Astrocyte of the spinal cord (primary cell): ENCODE data around the gene CEP41.

Source experiments
- DNase-seq: peaks from one replicate; pipeline ENCODE4 v3.0.0; 2011; ENCODE audit warnings: low read depth, low spot score
- H3K4me3 ChIP-seq: 2 replicates; pipeline ENCODE4 v1.5.1; 2011; ENCODE audit warnings: low read depth, mild to moderate bottlenecking, low read length, moderate library complexity
- in situ Hi-C: cut with HindIII; loops from 2 replicates; pipeline ENCODE4 v1.10.0; 2017; ENCODE audit warnings: low sequenced_read_pairs
- TF ChIP-seq, protein P1 (sequence below): IDR thresholded peaks from 2 replicates; pipeline ENCODE4 v1.5.1; 2012; ENCODE audit warnings: low read depth, mild to moderate bottlenecking, low read length, inconsistent platforms

Gene CEP41

DNA sequence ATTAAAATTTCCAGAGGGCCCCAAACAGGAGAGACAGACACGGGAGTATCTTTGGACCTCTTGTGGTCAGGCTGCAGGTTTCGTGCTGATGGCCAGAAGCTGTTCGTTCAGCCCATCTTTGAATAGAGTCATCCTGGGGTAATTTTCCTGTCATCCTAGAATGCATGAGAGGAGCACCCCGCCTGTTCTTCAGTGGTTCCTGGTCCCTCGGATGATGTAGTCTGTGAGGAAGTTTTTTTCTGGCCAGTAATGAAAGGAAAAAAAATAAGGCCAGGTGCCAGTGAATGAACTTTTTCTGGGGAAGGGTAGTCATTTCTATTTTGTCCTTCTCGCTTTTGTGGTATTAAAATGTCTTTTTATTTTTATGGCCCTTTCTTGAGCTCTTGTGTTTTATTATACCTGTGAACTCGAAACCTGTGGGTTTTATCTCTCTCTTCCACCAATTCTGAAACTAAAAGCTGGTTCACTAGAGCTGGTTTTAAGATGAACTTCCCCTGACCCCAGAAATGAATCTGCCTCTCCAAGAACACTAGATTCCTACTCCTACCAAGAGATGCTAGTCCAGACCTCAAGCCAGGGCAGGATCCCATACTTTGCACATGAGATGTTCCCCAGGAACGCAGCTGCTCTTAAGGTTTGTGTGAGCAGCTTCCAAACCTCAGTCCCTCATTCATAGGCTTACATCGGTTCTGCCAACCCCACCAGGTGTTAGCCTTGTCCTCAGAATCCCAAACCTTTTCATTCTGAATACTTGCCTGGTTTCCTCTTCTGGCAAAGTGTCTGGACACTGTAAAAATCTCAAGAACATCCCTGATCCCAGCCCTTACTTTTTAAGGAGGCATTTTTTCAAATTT, 35.7 kb upstream of the CEP41 start:
- in situ Hi-C loops = no loop called here
- peak; percentile 56 for DNase-seq

DNA sequence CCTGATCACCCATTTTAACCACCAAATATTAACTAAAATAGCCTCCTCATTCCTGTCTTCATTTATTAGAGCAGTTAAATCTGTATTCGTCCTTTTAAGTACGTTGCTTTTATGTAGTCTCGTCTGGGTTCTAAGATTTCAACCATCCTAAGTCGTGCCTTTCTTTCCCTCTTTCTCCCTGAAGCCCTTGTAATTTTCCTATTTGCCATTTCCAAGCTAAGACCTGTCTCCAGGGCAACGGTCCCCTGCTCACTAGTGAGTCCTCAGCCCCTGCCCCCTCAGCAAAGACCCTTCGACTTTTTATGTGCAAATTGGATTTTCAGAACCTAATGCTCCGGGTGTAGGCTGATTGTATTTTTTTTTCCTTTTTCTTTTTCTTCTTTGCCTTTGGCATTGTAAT, 35.0 kb upstream of the CEP41 start:
- no peak for DNase-seq
- TF ChIP-seq, protein P1, sequence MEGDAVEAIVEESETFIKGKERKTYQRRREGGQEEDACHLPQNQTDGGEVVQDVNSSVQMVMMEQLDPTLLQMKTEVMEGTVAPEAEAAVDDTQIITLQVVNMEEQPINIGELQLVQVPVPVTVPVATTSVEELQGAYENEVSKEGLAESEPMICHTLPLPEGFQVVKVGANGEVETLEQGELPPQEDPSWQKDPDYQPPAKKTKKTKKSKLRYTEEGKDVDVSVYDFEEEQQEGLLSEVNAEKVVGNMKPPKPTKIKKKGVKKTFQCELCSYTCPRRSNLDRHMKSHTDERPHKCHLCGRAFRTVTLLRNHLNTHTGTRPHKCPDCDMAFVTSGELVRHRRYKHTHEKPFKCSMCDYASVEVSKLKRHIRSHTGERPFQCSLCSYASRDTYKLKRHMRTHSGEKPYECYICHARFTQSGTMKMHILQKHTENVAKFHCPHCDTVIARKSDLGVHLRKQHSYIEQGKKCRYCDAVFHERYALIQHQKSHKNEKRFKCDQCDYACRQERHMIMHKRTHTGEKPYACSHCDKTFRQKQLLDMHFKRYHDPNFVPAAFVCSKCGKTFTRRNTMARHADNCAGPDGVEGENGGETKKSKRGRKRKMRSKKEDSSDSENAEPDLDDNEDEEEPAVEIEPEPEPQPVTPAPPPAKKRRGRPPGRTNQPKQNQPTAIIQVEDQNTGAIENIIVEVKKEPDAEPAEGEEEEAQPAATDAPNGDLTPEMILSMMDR = no peak

More for the DNA sequence above, 35.7 kb upstream of the CEP41 start:
- TF ChIP-seq, protein P1 = no peak
- no peak overlapping the region for H3K4me3 ChIP-seq

DNA sequence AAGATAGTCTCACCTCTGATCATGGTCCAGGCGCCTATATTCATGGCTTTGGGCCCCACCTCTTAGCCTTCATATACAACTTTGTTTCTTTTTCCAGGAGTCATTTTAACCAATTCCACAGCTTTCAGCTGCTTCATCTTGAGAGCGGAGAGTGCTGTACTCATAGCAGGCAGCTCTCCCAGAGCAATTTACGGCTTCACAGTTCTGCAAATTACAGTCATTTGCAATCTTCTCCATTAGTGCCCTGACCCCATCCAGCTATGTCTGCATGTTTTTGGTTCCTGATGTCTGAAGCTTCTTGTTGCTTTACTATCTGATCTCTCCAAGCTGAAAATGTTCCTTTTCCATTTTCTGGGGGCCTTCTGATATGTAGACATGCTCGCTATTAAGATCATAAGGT, 33.1 kb upstream of the CEP41 start:
- in situ Hi-C loops = no loop called here
- TF ChIP-seq, protein P1 = no peak
- H3K4me3 ChIP-seq = no peak overlapping the region
- DNase-seq = no peak

More for the DNA sequence above, 35.0 kb upstream of the CEP41 start:
- no peak overlapping the region for H3K4me3 ChIP-seq
- in situ Hi-C loops = no loop called here

DNA sequence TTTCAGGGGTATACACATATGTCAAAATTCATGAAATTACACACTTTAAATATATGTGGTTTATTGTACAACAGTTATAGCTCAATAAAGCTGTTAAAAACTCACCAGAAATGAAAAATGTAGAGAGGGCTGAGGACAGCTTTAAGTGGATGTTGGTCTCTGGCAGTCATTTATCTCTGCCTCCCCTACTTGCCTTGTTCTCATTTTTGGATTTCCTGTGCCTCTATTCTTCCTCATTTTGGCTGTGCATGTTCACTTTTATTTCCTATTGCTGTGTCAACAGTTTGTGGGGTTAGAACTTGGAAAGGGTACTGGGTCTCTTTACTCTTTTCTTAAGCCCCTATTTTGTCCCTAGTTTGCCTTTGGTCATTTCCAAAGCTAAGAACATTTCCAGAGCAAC, 32.5 kb upstream of the CEP41 start:
- H3K4me3 ChIP-seq = no peak overlapping the region
- TF ChIP-seq, protein P1 = no peak
- DNase-seq = no peak
- in situ Hi-C loops = no loop called here

DNA sequence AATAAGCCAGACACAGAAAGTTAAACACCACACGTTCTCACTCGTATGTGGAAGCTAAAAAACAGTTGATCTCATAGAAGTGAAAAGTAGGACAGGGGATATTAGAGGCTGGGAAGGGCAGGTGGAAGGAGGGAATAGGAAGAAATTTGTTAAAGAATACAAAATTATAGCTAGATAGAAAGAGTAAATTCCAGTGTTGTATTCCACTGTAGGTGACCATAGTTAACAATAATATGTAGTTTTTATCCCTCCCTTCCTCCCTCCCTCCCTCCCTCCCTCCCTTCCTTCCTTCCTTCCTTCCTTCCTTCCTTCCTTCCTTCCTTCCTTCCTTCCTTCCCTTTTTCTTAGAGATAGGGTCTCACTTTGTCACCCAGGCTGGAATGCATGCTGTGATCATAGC, 31.2 kb upstream of the CEP41 start:
- H3K4me3 ChIP-seq = no peak overlapping the region
- DNase-seq = no peak
- in situ Hi-C loops = no loop called here
- TF ChIP-seq, protein P1 = no peak

DNA sequence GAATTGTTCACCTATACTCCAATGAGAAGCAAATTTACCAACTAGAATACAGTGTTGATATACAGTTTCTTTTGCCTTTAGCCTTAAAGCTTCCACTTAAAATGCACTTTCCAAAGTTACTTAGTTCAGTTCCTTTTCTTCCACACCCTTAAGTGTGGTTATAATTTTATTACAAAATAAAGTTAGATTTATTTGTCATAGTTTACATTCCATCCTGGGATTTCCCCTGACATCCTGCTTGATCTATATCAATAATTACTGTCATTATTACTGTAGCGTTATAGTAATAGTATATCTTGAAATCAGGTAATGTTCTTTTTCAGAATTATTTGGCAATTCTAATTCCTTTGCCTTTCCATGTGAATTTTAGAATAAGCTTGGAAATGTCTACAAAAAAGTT, 27.8 kb upstream of the CEP41 start:
- TF ChIP-seq, protein P1 = no peak
- no peak for DNase-seq
- no peak overlapping the region for H3K4me3 ChIP-seq
- in situ Hi-C loops = no loop called here
